Measurements from ENCODE around the gene EFNA5. TPM values are rescaled to one million over a fixed set of nuclear protein-coding genes. Genes with fewer than 3 reads are reported as not detected.
A peak's percentile ranks its signal among the peaks of the same experiment; 100 is the strongest.

The EFNA5 gene
- polyA plus RNA-seq, 1 donor from 2014 or later = 4.2 TPM

- H3K27ac ChIP-seq (ENCODE audit: low read length) = peak overlapping the region; percentile 45
- peak overlapping the region; percentile 53 for H3K4me2 ChIP-seq (ENCODE audit: low read length)
- H3K27me3 ChIP-seq (ENCODE audit: insufficient read depth, low read depth, low read length) = no peaks in the 10 kb centered on the region
- H2AFZ ChIP-seq (ENCODE audit: low read depth, low read length) = peak overlapping the region; percentile 79
- peak; percentile 9 for TF ChIP-seq POLR2AphosphoS5 (IDR thresholded peaks at IDR 0.05)
- peak; percentile 87 for TF ChIP-seq MXI1 (conservative IDR thresholded peaks at IDR 0.05; ENCODE audit: poor library complexity, severe bottlenecking)
- TF ChIP-seq EZH2 (IDR thresholded peaks at IDR 0.05; ENCODE audit: borderline replicate concordance, insufficient read depth, low read length, poor library complexity, severe bottlenecking) = no peak
- TF ChIP-seq REST (IDR thresholded peaks at IDR 0.05; ENCODE audit: borderline replicate concordance) = no peak
- TF ChIP-seq CTCF (IDR thresholded peaks at IDR 0.05; ENCODE audit: poor library complexity, severe bottlenecking) = peak; percentile 16
- no peak for TF ChIP-seq SMC3 (conservative IDR thresholded peaks at IDR 0.05; ENCODE audit: poor library complexity)
- no peak for TF ChIP-seq RAD21 (conservative IDR thresholded peaks at IDR 0.05)
- no peak for TF ChIP-seq EP300 (conservative IDR thresholded peaks at IDR 0.05; ENCODE audit: poor library complexity, severe bottlenecking)
- TF ChIP-seq TAF1 (IDR thresholded peaks at IDR 0.05; ENCODE audit: low read depth) = peak; percentile 39
- peaks cover 62% of the 10 kb centered on the region for H3K79me2 ChIP-seq (replicated peaks; ENCODE audit: insufficient read depth, low read length)
- H3K9me3 ChIP-seq (ENCODE audit: low read length) = no peaks in the 10 kb centered on the region
- H3K36me3 ChIP-seq (ENCODE audit: insufficient read depth, low read length) = no peaks in the 10 kb centered on the region
- H4K20me1 ChIP-seq (ENCODE audit: insufficient read depth) = no peaks in the 10 kb centered on the region
- no peaks in the 10 kb centered on the region for H3F3A ChIP-seq (ENCODE audit: insufficient read depth, low read length, poor library complexity, severe bottlenecking)
- H3K9ac ChIP-seq (ENCODE audit: low read length) = peak overlapping the region; percentile 75
- H3K4me3 ChIP-seq (ENCODE audit: low read length) = peak overlapping the region; percentile 80
- no peaks in the 10 kb centered on the region for H3K9me2 ChIP-seq (ENCODE audit: insufficient read depth, low read length)
Measured at GRCh38 chr5:107670087-107670931, 428 bp downstream of the EFNA5 start.

DNA sequence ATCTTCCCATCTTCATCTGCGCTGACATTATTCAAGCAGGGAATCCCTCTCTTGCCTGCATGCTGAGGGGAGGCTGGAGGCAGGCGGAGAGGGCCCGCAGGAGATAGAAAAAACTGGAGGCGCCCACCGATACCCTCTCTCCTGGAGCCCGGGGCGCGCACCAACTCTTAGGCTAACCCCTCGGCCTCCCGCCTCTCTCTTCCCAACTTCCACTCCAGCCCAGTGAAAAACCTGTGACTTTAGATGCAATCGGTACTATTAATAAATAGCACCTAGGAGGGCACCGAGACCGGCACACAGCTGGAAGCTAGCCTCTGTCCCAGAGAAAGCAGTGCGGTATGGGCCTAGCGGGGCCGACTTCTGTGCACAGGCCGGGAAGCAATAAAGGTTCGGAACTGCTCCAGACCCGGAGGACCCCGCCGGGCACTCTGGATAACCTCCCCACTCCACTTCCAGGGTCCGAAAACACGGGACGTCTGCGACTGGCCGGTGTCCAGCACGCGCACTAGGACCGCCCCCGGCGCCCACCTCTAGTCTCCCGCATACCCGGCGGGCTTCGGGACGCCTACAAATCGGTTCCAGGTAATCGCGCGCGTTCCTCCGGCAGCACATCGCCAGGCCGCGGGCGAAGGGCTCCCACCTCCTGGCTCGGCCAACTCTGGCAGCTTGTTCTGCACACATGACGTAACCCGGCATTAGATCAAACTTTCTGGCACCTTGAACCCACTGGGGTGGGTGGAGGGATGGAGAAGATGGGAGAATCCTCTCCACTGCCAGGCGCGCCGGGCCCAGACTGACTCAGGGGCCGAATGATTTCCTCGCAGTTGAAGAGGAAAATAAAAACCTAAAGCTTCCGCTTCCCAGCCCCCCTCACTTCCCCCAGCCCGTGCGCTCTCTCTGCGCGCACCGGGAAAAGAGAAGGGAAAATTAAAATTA is 1.4 kb downstream of the EFNA5 start:
- H3K36me3 ChIP-seq (ENCODE audit: insufficient read depth, low read length) = no peaks in the 10 kb centered on the region
- no peaks in the 10 kb centered on the region for H3K9me3 ChIP-seq (ENCODE audit: low read length)
- peaks cover 71% of the 10 kb centered on the region for H3K79me2 ChIP-seq (replicated peaks; ENCODE audit: insufficient read depth, low read length)
- peak overlapping the region; percentile 44 for H3K4me2 ChIP-seq (ENCODE audit: low read length)
- no peaks in the 10 kb centered on the region for H3K27me3 ChIP-seq (ENCODE audit: insufficient read depth, low read depth, low read length)
- H4K20me1 ChIP-seq (ENCODE audit: insufficient read depth) = no peaks in the 10 kb centered on the region
- H3K27ac ChIP-seq (ENCODE audit: low read length) = no peak overlapping the region
- H3K4me3 ChIP-seq (ENCODE audit: low read length) = peak overlapping the region; percentile 80
- peak; percentile 4 for TF ChIP-seq POLR2AphosphoS5 (IDR thresholded peaks at IDR 0.05)
- no peak for TF ChIP-seq EP300 (conservative IDR thresholded peaks at IDR 0.05; ENCODE audit: poor library complexity, severe bottlenecking)
- no peaks in the 10 kb centered on the region for H3K9me2 ChIP-seq (ENCODE audit: insufficient read depth, low read length)
- H2AFZ ChIP-seq (ENCODE audit: low read depth, low read length) = peak overlapping the region; percentile 59
- peak overlapping the region; percentile 75 for H3K9ac ChIP-seq (ENCODE audit: low read length)
- H3F3A ChIP-seq (ENCODE audit: insufficient read depth, low read length, poor library complexity, severe bottlenecking) = no peaks in the 10 kb centered on the region

Data from neural cell (in vitro differentiated cells).